ENCODE data around the gene SSH3. TPM values are rescaled to one million over a fixed set of nuclear protein-coding genes. Genes with fewer than 3 reads are reported as not detected.
"Not testable (repeated sequence)": the region's sequence is repeated elsewhere in the genome, so short reads cannot be mapped to it uniquely, and the experiment has no call there.

The SSH3 gene
- total RNA-seq, 1 experiment from 2014 or later = 73.0 TPM

DNA sequence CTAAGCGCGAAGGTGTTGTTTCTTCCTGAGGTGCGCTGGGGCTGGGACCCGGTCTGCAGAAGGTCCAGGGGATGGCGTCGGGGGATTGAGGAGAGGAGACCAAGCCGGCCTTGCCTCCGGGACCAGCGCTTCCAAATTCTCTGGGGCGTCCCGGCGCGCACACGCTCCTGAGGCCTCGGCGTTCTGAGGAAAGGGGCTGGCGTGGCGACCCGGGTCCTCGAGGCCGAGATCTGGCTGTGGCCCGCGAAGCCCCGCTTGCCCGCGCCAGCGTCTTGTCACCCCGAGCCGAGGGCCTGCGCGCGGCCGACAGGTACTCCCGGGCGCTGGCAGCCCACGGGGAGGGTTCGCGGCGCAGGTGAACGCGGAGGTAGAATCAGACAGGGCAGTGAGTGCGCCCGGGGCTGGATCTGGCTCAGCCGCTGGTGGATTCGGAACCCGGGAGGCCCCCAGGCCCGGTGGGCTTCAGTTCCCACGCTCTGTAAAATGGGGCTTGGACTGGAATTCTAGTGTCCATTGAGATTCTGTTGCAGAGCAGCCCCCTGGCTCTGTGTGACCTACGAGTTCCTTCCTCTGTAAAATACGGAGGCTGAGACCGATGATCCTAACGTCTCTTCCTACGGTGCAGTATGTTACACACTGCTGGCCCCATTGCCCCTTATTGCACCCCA, 14.7 kb downstream of the SSH3 start:
- CTCF ChIA-PET = interaction anchor here (0.6 to 3.5 kb wide), 18 partner anchors 14 to 335 kb away, joined by 3 to 25 read pairs (median 5); partner anchors contain the start of genes GRK2 and SSH3
- TF ChIP-seq, protein P1, sequence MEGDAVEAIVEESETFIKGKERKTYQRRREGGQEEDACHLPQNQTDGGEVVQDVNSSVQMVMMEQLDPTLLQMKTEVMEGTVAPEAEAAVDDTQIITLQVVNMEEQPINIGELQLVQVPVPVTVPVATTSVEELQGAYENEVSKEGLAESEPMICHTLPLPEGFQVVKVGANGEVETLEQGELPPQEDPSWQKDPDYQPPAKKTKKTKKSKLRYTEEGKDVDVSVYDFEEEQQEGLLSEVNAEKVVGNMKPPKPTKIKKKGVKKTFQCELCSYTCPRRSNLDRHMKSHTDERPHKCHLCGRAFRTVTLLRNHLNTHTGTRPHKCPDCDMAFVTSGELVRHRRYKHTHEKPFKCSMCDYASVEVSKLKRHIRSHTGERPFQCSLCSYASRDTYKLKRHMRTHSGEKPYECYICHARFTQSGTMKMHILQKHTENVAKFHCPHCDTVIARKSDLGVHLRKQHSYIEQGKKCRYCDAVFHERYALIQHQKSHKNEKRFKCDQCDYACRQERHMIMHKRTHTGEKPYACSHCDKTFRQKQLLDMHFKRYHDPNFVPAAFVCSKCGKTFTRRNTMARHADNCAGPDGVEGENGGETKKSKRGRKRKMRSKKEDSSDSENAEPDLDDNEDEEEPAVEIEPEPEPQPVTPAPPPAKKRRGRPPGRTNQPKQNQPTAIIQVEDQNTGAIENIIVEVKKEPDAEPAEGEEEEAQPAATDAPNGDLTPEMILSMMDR (IDR thresholded peaks at IDR 0.05; ENCODE audit: unreplicated experiment) = no peak
- DNase-seq = peak; percentile 53
- H3K27ac Mint-ChIP-seq (ENCODE audit: unreplicated experiment) = peak overlapping the region; percentile 93
- H3K9me3 Mint-ChIP-seq (ENCODE audit: low read depth, unreplicated experiment) = no peaks in the 10 kb centered on the region
- BruUV-seq (replicated peaks) = TSS peak; percentile 14
- no peaks in the 10 kb centered on the region for H3K27me3 Mint-ChIP-seq (ENCODE audit: unreplicated experiment)
- peaks cover 35% of the 10 kb centered on the region for H3K36me3 Mint-ChIP-seq (ENCODE audit: insufficient read depth, unreplicated experiment)
- intact Hi-C loops (cut with micrococcal nuclease; ENCODE audit: unreplicated experiment) = loop anchor here (1.0 kb wide), 1 partner anchor 56 kb away; no protein-coding TSS in a partner anchor
- peaks cover 26% of the 10 kb centered on the region for H3K4me1 Mint-ChIP-seq (ENCODE audit: low read depth, unreplicated experiment)
- peak overlapping the region; percentile 99 for H3K4me3 Mint-ChIP-seq (ENCODE audit: low read depth, unreplicated experiment)

DNA sequence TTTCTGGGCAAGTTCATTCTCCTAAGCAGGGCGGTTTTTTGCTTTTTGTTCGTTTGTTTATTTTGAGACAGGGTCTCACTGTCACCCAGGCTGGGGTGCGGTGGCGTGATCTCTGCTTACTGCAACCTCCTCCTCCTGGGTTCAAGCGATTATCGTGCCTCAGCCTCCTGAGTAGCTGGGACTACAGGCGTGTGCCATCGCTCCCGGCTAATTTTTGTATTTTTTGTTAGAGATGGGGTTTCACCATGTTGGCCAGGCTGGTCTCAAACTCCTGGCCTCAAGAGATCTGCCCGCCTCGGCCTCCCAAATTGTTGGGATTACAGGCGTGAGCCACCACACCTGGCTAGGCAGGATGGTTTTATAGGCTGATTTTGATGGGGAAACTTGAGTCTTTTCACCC, 15.5 kb downstream of the SSH3 start:
- H3K27me3 Mint-ChIP-seq (ENCODE audit: unreplicated experiment); H3K9me3 Mint-ChIP-seq (ENCODE audit: low read depth, unreplicated experiment); DNase-seq; intact Hi-C loops (cut with micrococcal nuclease; ENCODE audit: unreplicated experiment); BruUV-seq (replicated peaks): not testable (repeated sequence)
- CTCF ChIA-PET = interaction anchor here (0.6 to 3.5 kb wide), 4 partner anchors 27 to 298 kb away, joined by 3 to 25 read pairs (median 14); partner anchors contain the start of gene GRK2
- peak overlapping the region; percentile 99 for H3K4me3 Mint-ChIP-seq (ENCODE audit: low read depth, unreplicated experiment)
- peaks cover 33% of the 10 kb centered on the region for H3K36me3 Mint-ChIP-seq (ENCODE audit: insufficient read depth, unreplicated experiment)
- peaks cover 17% of the 10 kb centered on the region for H3K4me1 Mint-ChIP-seq (ENCODE audit: low read depth, unreplicated experiment)
- peak overlapping the region; percentile 47 for H3K27ac Mint-ChIP-seq (ENCODE audit: unreplicated experiment)

DNA sequence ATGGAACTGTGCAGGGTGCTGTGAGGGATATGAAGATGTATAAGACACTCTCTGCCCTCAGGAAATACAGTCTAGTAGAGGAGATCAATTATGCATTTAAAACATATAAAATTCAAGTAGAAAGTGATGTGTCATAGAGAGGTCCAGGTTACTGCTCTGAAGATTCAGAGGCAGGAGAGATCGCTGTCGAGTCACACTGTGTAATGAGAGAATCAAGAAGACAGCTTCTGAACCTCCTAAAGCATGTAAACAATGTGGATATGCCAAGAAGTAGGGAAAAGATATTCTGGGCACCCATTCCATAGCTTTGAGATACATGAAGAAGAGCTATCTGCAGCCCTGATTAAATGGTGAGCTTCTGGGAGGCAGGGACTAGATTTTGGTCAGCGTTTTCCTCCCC, 16.7 kb downstream of the SSH3 start:
- Mint-ChIP-seq H3K9me3 (ENCODE audit: low read depth, unreplicated experiment) (no peaks in the 10 kb centered on the region), H3K27me3 (ENCODE audit: unreplicated experiment) (no peaks in the 10 kb centered on the region), H3K4me1 (ENCODE audit: low read depth, unreplicated experiment) (peaks cover 10% of the 10 kb centered on the region), H3K36me3 (ENCODE audit: insufficient read depth, unreplicated experiment) (peaks cover 30% of the 10 kb centered on the region), H3K4me3 (ENCODE audit: low read depth, unreplicated experiment) (no peak overlapping the region), H3K27ac (ENCODE audit: unreplicated experiment) (no peak overlapping the region)
- no TSS peak for BruUV-seq (replicated peaks)
- TF ChIP-seq, protein P1 (IDR thresholded peaks at IDR 0.05; ENCODE audit: unreplicated experiment) = no peak
- CTCF ChIA-PET = interaction anchor here (0.7 kb wide), 1 partner anchor 620 kb away, joined by 3 read pairs; no protein-coding TSS in a partner anchor
- no peak for DNase-seq
- intact Hi-C loops (cut with micrococcal nuclease; ENCODE audit: unreplicated experiment) = no loop called here

DNA sequence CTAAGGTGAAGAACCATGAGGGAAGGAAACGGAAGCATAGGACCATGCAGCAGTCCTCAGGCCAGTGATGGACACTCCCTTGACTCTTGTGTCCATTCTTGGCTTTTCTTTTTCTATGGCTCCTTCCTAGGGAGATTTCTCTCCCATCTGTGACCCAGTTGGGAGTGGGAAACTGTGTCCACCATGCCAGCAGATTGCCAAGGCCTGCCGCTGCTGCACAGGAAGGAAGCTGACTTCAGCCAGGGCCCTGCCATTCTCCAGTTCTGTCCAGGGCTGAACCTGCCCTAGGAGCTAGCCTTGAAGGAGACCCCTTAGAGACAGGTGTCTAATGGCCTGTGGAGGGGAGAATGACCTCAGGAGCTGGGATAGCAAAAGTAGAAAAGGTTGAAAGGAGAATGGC, 17.4 kb downstream of the SSH3 start:
- intact Hi-C loops (cut with micrococcal nuclease; ENCODE audit: unreplicated experiment) = no loop called here

More for the DNA sequence above, 17.4 kb downstream of the SSH3 start:
- Mint-ChIP-seq H3K9me3 (ENCODE audit: low read depth, unreplicated experiment) (no peaks in the 10 kb centered on the region), H3K36me3 (ENCODE audit: insufficient read depth, unreplicated experiment) (peaks cover 30% of the 10 kb centered on the region), H3K4me3 (ENCODE audit: low read depth, unreplicated experiment) (no peak overlapping the region), H3K4me1 (ENCODE audit: low read depth, unreplicated experiment) (peaks cover 10% of the 10 kb centered on the region), H3K27ac (ENCODE audit: unreplicated experiment) (no peak overlapping the region), H3K27me3 (ENCODE audit: unreplicated experiment) (no peaks in the 10 kb centered on the region)
- DNase-seq = no peak
- CTCF ChIA-PET = interaction anchor here (0.7 kb wide), 2 partner anchors 59 to 621 kb away, joined by 3 to 4 read pairs; no protein-coding TSS in a partner anchor
- no TSS peak for BruUV-seq (replicated peaks)
- TF ChIP-seq, protein P1 (IDR thresholded peaks at IDR 0.05; ENCODE audit: unreplicated experiment) = no peak
